Activated naive CD8-positive, alpha-beta T cell treated with anti-CD3 and anti-CD28 coated beads, Interleukin-2, amount 10 ng/mL, durations not matched to agents 7 days and 5 days (primary cell): ENCODE measurements around the gene NPVF. TPM values are rescaled to one million over a fixed set of nuclear protein-coding genes. Genes with fewer than 3 reads are reported as not detected.

Experiments
- ATAC-seq: fragments of 150-1000 bp; cut with Tn5 transposase; one replicate; pipeline ENCODE4 v1.10.0; 2021; ENCODE audit warnings: low read depth, moderate library complexity
- POLR2A ChIA-PET: fragments of 350-600 bp; sonication (Branson Sonifier 250); formaldehyde crosslinking; loops from one replicate; lab custom pipeline; 2021; ENCODE audit warnings: antibody characterized with exemption; lab: Charles Lee
- DNase-seq: peaks from one replicate; pipeline ENCODE4 v3.0.0; 2021
- H3K27ac Mint-ChIP-seq: one replicate; pipeline ENCODE4 v1.8.0; 2022; ENCODE audit warnings: mild to moderate bottlenecking, mixed read lengths
- H3K27me3 Mint-ChIP-seq: one replicate; pipeline ENCODE4 v1.8.0; 2022; ENCODE audit warnings: mild to moderate bottlenecking, moderate library complexity, mixed read lengths
- H3K36me3 Mint-ChIP-seq: one replicate; pipeline ENCODE4 v1.8.0; 2021; ENCODE audit warnings: mild to moderate bottlenecking, mixed read lengths
- H3K4me1 Mint-ChIP-seq: one replicate; pipeline ENCODE4 v1.8.0; 2021; ENCODE audit warnings: mixed read lengths
- H3K4me3 Mint-ChIP-seq: one replicate; pipeline ENCODE4 v1.8.0; 2022; ENCODE audit warnings: mild to moderate bottlenecking, moderate library complexity, mixed read lengths
- H3K9me3 Mint-ChIP-seq: one replicate; pipeline ENCODE4 v1.8.0; 2021; ENCODE audit warnings: mixed read lengths
- total RNA-seq, 2 experiments: library from RNA; stranded (reverse); gene quantifications; one replicate each; pipeline ENCODE4 v1.2.3, GENCODE V29; 2021

The NPVF gene
- total RNA-seq, 2 experiments from 2014 or later: not detected

DNA sequence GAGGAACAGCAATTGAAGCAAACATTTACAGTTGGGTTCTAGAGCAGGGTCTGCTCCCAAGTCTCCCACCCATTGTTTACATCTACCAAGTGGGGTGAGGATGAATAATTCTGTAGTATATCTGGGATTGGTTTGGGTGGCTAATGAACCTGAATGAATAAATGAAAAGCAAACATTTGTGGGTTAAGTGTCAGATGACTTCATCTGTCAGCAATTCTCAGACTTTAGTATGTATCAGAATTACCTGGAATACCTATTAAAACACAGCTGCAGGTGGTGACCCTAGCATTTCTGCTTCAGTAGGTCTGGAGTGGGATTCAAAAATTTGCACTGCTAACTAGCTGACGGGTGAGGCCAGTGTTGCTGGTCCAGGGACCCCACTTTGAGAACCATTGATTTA, 18.0 kb upstream of the NPVF start:
- Mint-ChIP-seq H3K27me3 (peaks cover 9% of the 10 kb centered on the region), H3K4me3 (no peak overlapping the region), H3K27ac (no peak overlapping the region), H3K36me3 (no peaks in the 10 kb centered on the region), H3K4me1 (no peaks in the 10 kb centered on the region), H3K9me3 (no peaks in the 10 kb centered on the region)
- DNase-seq (no peak), ATAC-seq (no peak)
- POLR2A ChIA-PET: no interaction called here

DNA sequence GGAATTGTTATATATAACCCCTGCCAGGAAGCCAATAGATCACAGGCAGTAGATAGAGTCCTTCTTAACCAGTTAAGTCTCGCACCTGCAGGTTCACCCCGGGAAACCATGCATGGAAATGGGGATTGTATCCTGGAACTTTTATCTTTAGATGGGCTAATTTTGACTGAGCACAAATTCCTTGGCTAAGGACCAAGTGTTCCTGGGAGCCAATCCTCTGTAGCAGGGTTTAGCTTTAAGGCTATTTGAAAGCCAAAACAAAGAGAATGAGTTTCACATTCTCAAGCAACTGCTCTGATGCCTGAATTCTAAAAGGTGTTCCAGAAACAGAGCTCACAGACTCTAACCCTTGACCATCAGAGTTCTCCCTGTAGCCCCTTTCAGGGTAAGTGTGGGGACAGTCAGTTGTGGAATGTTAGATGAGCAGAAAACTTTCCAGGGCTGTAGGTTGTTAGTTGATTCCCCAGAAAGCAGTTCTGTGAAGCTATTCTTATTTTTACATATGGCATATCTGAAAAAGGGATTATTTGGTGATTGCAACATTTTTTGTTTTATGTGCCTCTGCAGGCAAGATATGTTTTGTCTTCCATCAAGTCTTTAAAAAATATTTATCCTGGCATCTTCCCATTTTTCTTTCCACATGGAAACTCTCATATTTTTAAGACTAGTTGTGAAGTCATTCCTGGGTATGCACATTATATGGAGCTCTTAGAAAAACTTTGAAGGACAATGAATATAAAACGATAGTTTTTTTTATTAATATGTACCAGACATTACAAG, 16.2 kb upstream of the NPVF start:
- no peaks in the 10 kb centered on the region for H3K36me3 Mint-ChIP-seq
- POLR2A ChIA-PET: no interaction called here
- H3K4me1 Mint-ChIP-seq: no peaks in the 10 kb centered on the region
- H3K9me3 Mint-ChIP-seq: no peaks in the 10 kb centered on the region
- H3K27ac Mint-ChIP-seq: no peak overlapping the region
- H3K4me3 Mint-ChIP-seq: no peak overlapping the region
- DNase-seq (no peak), ATAC-seq (no peak)
- peaks cover 9% of the 10 kb centered on the region for H3K27me3 Mint-ChIP-seq

DNA sequence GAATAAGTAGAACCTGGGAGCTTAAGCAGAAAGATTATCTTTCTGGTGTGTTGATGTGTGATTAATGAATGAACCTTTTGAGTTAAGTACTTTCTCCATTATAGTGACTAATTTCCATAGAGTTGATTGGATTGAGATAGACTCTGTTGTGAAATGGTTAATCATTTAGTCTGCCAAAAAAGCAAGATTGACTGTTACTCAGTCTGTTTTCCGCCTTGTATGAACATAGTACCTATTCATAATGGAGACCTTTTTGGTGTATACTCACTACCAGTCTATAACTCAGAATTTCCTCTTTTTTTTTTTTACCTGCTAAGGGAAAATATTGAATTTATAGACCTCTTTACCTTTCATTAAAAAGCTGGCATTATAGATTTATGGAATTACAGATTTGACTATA, 14.4 kb upstream of the NPVF start:
- ATAC-seq (no peak), DNase-seq (no peak)
- POLR2A ChIA-PET: no interaction called here
- Mint-ChIP-seq H3K4me3 (no peak overlapping the region), H3K36me3 (no peaks in the 10 kb centered on the region), H3K4me1 (no peaks in the 10 kb centered on the region), H3K27ac (no peak overlapping the region), H3K27me3 (peaks cover 9% of the 10 kb centered on the region), H3K9me3 (no peaks in the 10 kb centered on the region)

DNA sequence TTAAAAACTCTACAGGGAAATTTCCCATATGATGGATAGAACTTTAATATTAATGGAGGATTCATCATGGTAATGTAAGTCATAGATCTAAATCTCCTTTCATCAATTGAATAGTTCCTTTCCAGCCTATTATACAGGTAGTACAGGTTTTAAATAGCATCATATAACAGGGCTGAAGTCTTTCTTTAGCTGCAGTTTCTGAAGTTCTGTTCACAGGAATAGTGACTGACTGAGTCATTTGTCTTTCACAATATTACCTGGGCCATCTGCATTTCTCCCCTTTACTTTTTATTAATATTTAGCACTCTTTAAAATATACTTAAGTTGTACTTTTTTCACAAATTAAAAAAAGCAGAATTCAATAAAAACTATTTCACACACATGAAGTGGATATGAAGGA, 12.6 kb upstream of the NPVF start:
- no peaks in the 10 kb centered on the region for H3K36me3 Mint-ChIP-seq
- no peak overlapping the region for H3K27ac Mint-ChIP-seq
- ATAC-seq (no peak), DNase-seq (no peak)
- H3K27me3 Mint-ChIP-seq: peaks cover 4% of the 10 kb centered on the region
- no peaks in the 10 kb centered on the region for H3K9me3 Mint-ChIP-seq
- POLR2A ChIA-PET: no interaction called here
- H3K4me3 Mint-ChIP-seq: no peak overlapping the region
- H3K4me1 Mint-ChIP-seq: no peaks in the 10 kb centered on the region

DNA sequence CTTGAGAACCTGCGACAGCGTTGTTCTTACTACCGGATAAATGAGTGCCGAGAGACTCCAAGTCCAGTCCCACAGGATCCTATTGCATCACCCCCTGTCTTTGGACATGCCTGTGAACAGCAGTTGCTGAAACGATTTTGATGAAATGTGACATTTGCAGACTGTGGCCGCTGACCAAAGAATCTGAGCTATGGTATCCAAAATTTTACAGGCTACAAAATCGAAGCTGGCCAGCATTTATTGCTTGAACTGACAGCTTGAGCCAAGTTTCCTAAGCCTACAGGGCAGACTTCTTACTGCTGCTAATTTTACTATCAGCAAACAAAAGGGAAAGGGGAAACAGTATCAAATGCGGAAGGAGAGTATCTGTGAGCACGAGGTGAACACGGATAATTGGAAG, 12.1 kb upstream of the NPVF start:
- Mint-ChIP-seq H3K27me3 (peaks cover 4% of the 10 kb centered on the region), H3K4me1 (no peaks in the 10 kb centered on the region), H3K9me3 (no peaks in the 10 kb centered on the region), H3K4me3 (no peak overlapping the region), H3K27ac (no peak overlapping the region), H3K36me3 (no peaks in the 10 kb centered on the region)
- POLR2A ChIA-PET: no interaction called here
- DNase-seq (no peak), ATAC-seq (no peak)

DNA sequence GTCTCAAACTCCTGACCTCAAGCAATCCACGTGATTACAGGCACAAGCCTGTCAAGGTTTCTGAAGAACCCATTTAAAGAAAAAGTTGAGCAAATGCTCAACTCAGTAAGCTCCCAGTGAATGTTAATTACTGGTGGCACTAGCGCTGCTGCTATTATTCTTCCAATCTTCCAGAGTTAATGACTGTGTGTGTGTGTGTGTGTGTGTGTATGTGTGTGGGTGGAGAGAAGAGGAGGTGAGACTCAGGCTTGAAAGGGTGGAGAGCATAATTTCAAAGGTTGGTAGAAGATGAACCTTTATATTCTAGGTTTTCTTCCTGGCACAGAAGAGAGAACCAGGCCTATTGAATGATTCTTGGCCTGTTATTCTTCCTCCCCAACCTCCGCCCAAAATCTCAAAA, 11.6 kb upstream of the NPVF start:
- Mint-ChIP-seq H3K4me3 (no peak overlapping the region), H3K27ac (no peak overlapping the region), H3K4me1 (no peaks in the 10 kb centered on the region), H3K27me3 (peaks cover 4% of the 10 kb centered on the region), H3K36me3 (no peaks in the 10 kb centered on the region), H3K9me3 (no peaks in the 10 kb centered on the region)
- POLR2A ChIA-PET: no interaction called here
- DNase-seq (no peak), ATAC-seq (no peak)

DNA sequence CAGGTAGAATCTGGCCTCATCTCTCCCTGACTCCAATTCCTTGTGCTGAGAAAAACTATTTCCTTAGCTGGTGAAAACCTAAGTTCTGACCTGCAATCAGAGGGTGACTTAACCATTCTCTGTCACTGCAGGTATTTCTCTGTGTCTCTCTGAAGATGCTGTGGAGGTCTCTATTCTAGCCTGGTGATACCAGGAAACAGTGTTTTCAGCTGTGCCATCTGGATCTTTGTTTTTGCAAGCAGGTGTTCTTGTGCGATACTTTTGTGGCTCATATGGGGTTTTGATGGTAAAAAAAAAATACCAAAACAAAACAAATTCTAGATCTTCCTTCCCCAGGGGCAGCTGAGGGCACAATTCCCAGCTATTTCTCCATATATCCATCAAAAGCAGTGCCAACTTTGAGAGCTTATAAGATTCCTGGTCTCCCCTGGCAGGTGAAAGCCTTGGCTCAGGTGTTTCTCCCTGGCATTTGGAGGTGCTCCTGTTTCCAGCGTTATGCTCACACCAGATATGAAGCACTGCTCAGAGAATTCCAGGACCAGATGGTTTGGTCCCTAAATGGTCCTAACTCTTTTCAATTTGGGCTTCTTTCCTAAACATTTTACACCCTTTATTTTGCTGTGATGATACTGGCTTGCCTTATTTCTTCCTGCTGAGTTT, 9.9 kb upstream of the NPVF start:
- no peak overlapping the region for H3K4me3 Mint-ChIP-seq
- H3K27ac Mint-ChIP-seq: no peak overlapping the region
- DNase-seq (no peak), ATAC-seq (no peak)
- no peaks in the 10 kb centered on the region for H3K4me1 Mint-ChIP-seq
- H3K27me3 Mint-ChIP-seq: peaks cover 4% of the 10 kb centered on the region
- H3K9me3 Mint-ChIP-seq: no peaks in the 10 kb centered on the region
- no peaks in the 10 kb centered on the region for H3K36me3 Mint-ChIP-seq
- POLR2A ChIA-PET: no interaction called here

DNA sequence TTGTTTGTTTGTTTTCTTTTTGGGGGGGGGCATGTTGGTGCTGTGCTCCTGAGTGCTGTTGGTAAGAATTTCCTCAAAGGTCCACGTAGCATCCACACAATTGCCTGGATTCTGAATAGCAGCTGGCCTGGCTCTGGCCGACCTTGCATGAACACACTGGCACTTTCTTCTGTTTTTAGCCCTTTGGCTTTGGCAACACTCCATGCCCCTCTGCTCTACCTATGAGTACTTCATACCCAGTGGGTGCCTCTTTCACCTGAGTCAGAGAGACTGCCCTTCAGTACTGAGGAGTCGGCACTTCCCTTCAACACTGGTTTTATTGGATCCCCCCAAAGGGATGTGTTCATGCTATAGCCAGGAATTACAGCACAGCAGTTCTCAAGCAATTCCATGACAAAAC, 7.2 kb upstream of the NPVF start:
- POLR2A ChIA-PET: no interaction called here
- DNase-seq: no peak
- no peaks in the 10 kb centered on the region for H3K9me3 Mint-ChIP-seq
- no peak overlapping the region for H3K4me3 Mint-ChIP-seq
- H3K27me3 Mint-ChIP-seq: peaks cover 5% of the 10 kb centered on the region
- no peak overlapping the region for H3K27ac Mint-ChIP-seq
- no peaks in the 10 kb centered on the region for H3K4me1 Mint-ChIP-seq
- H3K36me3 Mint-ChIP-seq: no peaks in the 10 kb centered on the region
- no peak for ATAC-seq

DNA sequence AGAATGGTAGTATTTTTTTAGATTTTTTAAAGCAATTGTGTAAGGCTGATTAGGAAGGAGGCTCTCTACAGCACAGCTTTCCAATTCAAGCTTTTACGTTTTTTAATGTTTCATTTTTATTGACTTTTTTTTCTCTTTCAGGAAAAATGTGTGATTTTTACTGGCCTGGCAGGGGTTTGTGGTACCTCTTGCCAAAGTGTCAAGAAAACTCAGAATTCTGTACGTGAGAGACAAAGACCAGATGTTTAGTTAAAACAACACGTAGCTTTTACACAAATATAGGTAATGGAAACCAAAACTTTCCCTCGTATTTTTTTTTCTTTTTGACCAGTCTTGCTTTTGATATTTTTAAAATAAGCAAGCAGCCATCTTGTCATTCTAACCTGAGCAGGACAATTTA, 6.0 kb upstream of the NPVF start:
- POLR2A ChIA-PET: no interaction called here
- no peak overlapping the region for H3K27ac Mint-ChIP-seq
- no peaks in the 10 kb centered on the region for H3K4me1 Mint-ChIP-seq
- no peak for DNase-seq
- no peaks in the 10 kb centered on the region for H3K36me3 Mint-ChIP-seq
- peaks cover 10% of the 10 kb centered on the region for H3K27me3 Mint-ChIP-seq
- H3K9me3 Mint-ChIP-seq: no peaks in the 10 kb centered on the region
- no peak for ATAC-seq
- no peak overlapping the region for H3K4me3 Mint-ChIP-seq

DNA sequence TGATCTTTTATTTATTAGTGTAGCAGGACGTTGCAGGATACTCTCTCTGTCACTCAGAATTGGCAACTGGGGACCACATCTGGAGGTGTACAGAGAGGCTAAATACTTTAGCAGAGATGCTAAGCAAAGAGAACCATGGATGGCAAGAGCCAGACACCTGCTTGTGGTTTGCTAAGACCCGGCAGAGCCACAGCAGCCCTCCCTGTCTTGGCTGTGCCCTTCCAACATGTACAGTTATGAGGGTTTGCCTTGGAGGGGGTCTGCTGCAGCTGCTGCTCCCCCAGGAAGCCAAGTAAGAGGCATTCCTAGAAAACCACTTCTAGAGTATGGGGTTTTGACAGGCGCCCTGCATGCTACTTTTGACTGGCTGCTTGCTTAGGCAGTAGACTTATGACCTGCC, 5.1 kb downstream of the NPVF start:
- no peak overlapping the region for H3K27ac Mint-ChIP-seq
- DNase-seq: no peak
- H3K27me3 Mint-ChIP-seq: peaks cover 28% of the 10 kb centered on the region
- ATAC-seq: no peak
- H3K4me1 Mint-ChIP-seq: no peaks in the 10 kb centered on the region
- no peak overlapping the region for H3K4me3 Mint-ChIP-seq
- POLR2A ChIA-PET: no interaction called here
- no peaks in the 10 kb centered on the region for H3K9me3 Mint-ChIP-seq
- no peaks in the 10 kb centered on the region for H3K36me3 Mint-ChIP-seq

DNA sequence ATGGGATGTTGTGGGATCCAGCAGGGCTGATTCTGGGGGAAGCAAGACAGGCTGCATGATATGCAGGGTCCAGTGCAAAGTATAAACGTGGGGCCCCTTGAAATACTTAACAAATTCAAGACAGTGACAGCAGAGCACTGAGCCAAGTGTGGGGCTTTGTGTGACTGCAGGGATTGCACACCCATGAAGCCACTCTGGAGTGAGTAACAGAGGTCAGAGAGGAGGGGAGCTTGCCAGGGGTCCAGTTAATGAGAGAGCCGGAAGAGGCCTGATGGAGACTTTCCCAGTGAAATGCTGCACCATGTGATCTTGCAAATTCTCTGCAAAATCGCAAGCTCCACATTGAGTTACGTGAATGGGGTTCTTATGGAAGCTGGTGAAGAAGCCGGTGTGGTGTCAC, 5.6 kb downstream of the NPVF start:
- Mint-ChIP-seq H3K4me1 (no peaks in the 10 kb centered on the region), H3K36me3 (no peaks in the 10 kb centered on the region), H3K27ac (no peak overlapping the region), H3K27me3 (peaks cover 29% of the 10 kb centered on the region), H3K9me3 (no peaks in the 10 kb centered on the region), H3K4me3 (no peak overlapping the region)
- DNase-seq (no peak), ATAC-seq (no peak)
- POLR2A ChIA-PET: no interaction called here

DNA sequence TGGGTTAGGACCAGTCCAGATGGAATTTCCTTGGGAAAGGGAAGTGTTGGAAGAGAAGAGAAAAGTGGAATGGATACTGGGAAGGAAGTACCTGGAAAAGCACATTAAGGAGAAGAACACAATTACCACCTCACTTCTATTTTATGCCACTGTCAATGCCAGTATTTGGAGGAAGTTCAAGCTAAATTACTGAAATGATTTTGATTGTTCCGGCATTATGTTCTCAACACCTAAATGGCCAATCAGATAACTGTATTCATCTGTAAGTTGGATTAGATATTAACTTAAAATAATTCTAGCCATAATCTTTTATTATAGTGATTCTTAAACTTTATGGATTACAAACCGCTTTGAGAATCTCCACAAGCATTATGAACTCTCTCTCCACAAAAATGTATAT, 7.3 kb downstream of the NPVF start:
- POLR2A ChIA-PET: no interaction called here
- H3K4me3 Mint-ChIP-seq: no peak overlapping the region
- ATAC-seq (no peak), DNase-seq (no peak)
- no peaks in the 10 kb centered on the region for H3K36me3 Mint-ChIP-seq
- peaks cover 2% of the 10 kb centered on the region for H3K4me1 Mint-ChIP-seq
- peaks cover 31% of the 10 kb centered on the region for H3K27me3 Mint-ChIP-seq
- no peaks in the 10 kb centered on the region for H3K9me3 Mint-ChIP-seq
- no peak overlapping the region for H3K27ac Mint-ChIP-seq

DNA sequence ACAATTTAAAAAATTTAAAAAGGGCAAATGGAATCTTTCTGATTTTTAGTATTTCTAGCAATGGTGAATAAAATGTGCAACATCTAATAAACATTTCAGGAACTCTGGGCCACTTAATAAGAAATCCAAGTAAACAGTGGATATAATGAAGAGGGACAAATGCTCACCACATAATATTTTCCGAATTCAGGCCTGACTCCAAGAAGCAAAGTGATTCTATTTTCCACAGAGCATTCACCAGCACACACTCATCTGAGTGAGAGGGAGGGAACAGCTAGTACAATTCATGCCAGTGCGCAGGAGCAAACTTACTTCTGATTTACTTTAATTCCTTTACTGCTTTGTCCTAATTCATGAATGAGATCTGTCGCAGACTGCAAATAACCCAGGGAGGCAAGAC, 10.1 kb downstream of the NPVF start:
- Mint-ChIP-seq H3K4me1 (peaks cover 2% of the 10 kb centered on the region), H3K27ac (no peak overlapping the region), H3K9me3 (no peaks in the 10 kb centered on the region), H3K36me3 (no peaks in the 10 kb centered on the region), H3K27me3 (peaks cover 18% of the 10 kb centered on the region), H3K4me3 (no peak overlapping the region)
- POLR2A ChIA-PET: no interaction called here
- DNase-seq (no peak), ATAC-seq (no peak)

DNA sequence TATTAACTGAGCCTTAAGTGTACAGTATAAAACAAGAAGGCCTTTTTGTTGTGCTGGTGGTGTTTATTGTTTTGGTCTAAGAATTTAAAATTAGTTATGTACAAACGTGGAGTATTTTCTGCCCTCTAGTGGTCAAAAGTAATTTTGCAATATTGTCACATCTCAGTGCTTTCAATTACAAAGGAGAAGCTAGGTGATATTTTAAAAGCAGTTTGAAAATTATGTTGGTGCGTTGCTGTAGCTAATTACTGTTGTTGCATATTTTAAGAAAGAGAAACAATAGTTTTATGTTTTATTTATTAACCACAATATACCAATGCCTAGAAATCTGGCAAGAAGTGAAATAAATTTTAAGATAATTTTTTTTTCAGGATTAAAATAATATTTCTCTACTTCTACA, 11.4 kb downstream of the NPVF start:
- Mint-ChIP-seq H3K27me3 (peaks cover 18% of the 10 kb centered on the region), H3K4me1 (peaks cover 2% of the 10 kb centered on the region), H3K27ac (no peak overlapping the region), H3K36me3 (no peaks in the 10 kb centered on the region), H3K4me3 (no peak overlapping the region), H3K9me3 (no peaks in the 10 kb centered on the region)
- POLR2A ChIA-PET: no interaction called here
- no peak for DNase-seq
- ATAC-seq: no peak
